ENCODE measurements around the gene CYP27A1. TPM values are rescaled to one million over a fixed set of nuclear protein-coding genes. Genes with fewer than 3 reads are reported as not detected.

Gene CYP27A1
- total and polyA plus RNA-seq, 4 donors: 112 to 354 (median 305) TPM

DNA sequence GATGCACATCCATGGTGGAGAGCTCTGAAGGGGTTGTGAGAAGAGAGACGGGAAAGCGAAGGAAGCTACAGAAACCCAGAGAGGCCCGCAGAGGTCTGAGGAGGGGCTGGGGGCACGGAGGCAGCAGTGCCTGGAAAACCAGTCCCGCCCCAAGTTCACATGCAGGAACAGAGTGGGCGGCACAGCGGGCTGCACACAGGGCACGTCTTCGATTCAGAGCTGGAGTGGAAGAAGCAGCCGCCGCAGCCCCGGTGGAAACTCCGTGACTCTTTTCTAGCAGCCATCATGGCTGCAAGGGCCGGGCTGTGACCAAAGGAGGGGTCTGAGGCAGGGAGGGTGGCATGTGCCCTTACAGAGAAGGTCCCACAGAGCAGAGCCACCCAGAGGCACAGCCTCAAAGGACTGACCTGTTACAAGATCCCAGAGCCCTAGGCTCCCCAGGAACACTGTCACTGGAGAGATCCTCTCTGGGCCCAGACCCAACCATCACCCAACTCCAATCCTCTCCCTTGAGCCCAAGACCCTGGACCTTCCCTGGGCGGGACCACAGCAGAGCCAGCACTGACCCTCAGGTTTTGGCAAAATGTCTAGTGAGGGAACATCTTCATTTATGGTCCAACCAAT lies 38.9 kb downstream of the CYP27A1 start:
- Histone ChIP-seq H3K27ac (ENCODE audit: low read depth in 1 of 2, low read length in 2 of 2) (no peak overlapping the region), H3K9me3 (ENCODE audit: control insufficient read depth in 4 of 4, low read length in 3 of 4) (no peaks in the 10 kb centered on the region), H3K9ac (ENCODE audit: low read depth in 1 of 2, low read length in 2 of 2) (no peak overlapping the region), H3K36me3 (ENCODE audit: control insufficient read depth in 4 of 4, insufficient read depth in 3 of 4, low read depth in 1 of 4, low read length in 3 of 4) (peaks cover 9 to 37% (median 26%) of the 10 kb centered on the region in 4 donors), H3K4me1 (ENCODE audit: control insufficient read depth in 4 of 4, insufficient read depth in 4 of 4, low read length in 3 of 4) (no peaks in the 10 kb centered on the region), H3K4me3 (ENCODE audit: low read depth in 1 of 3, low read length in 3 of 3) (no peak overlapping the region), H3K27me3 (ENCODE audit: control insufficient read depth in 4 of 4, insufficient read depth in 4 of 4, low read length in 3 of 4) (no peaks in the 10 kb centered on the region)
- TF ChIP-seq HNF4G (IDR thresholded peaks at IDR 0.05) (no peak), FOXA2 (IDR thresholded peaks at IDR 0.05) (no peak), SP1 (IDR thresholded peaks at IDR 0.05) (no peak), TAF1 (conservative IDR thresholded peaks at IDR 0.05) (no peak), YY1 (IDR thresholded peaks at IDR 0.05) (no peak), RAD21 (IDR thresholded peaks at IDR 0.05) (no peak), RXRA (IDR thresholded peaks at IDR 0.05) (no peak), NR2F2 (IDR thresholded peaks at IDR 0.05) (no peak), EGR1 (IDR thresholded peaks at IDR 0.05; ENCODE audit: low read depth in 2 of 2) (no peak), JUND (IDR thresholded peaks at IDR 0.05) (no peak)
- TF ChIP-seq, protein P1, sequence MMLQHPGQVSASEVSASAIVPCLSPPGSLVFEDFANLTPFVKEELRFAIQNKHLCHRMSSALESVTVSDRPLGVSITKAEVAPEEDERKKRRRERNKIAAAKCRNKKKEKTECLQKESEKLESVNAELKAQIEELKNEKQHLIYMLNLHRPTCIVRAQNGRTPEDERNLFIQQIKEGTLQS (IDR thresholded peaks at IDR 0.05): no peak
- TF ChIP-seq, protein P2, sequence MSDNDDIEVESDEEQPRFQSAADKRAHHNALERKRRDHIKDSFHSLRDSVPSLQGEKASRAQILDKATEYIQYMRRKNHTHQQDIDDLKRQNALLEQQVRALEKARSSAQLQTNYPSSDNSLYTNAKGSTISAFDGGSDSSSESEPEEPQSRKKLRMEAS (IDR thresholded peaks at IDR 0.05): no peak
- TF ChIP-seq, protein P3, sequence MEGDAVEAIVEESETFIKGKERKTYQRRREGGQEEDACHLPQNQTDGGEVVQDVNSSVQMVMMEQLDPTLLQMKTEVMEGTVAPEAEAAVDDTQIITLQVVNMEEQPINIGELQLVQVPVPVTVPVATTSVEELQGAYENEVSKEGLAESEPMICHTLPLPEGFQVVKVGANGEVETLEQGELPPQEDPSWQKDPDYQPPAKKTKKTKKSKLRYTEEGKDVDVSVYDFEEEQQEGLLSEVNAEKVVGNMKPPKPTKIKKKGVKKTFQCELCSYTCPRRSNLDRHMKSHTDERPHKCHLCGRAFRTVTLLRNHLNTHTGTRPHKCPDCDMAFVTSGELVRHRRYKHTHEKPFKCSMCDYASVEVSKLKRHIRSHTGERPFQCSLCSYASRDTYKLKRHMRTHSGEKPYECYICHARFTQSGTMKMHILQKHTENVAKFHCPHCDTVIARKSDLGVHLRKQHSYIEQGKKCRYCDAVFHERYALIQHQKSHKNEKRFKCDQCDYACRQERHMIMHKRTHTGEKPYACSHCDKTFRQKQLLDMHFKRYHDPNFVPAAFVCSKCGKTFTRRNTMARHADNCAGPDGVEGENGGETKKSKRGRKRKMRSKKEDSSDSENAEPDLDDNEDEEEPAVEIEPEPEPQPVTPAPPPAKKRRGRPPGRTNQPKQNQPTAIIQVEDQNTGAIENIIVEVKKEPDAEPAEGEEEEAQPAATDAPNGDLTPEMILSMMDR (IDR thresholded peaks at IDR 0.05; ENCODE audit: low read depth, low read length, missing input control): no peak
- TF ChIP-seq, protein P4, sequence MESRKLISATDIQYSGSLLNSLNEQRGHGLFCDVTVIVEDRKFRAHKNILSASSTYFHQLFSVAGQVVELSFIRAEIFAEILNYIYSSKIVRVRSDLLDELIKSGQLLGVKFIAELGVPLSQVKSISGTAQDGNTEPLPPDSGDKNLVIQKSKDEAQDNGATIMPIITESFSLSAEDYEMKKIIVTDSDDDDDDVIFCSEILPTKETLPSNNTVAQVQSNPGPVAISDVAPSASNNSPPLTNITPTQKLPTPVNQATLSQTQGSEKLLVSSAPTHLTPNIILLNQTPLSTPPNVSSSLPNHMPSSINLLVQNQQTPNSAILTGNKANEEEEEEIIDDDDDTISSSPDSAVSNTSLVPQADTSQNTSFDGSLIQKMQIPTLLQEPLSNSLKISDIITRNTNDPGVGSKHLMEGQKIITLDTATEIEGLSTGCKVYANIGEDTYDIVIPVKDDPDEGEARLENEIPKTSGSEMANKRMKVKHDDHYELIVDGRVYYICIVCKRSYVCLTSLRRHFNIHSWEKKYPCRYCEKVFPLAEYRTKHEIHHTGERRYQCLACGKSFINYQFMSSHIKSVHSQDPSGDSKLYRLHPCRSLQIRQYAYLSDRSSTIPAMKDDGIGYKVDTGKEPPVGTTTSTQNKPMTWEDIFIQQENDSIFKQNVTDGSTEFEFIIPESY (IDR thresholded peaks at IDR 0.05): no peak
- WGBS: 96% methylated on average over 15 of the region's 15 CpGs
- DNase-seq (ENCODE audit: low spot score): no peak

DNA sequence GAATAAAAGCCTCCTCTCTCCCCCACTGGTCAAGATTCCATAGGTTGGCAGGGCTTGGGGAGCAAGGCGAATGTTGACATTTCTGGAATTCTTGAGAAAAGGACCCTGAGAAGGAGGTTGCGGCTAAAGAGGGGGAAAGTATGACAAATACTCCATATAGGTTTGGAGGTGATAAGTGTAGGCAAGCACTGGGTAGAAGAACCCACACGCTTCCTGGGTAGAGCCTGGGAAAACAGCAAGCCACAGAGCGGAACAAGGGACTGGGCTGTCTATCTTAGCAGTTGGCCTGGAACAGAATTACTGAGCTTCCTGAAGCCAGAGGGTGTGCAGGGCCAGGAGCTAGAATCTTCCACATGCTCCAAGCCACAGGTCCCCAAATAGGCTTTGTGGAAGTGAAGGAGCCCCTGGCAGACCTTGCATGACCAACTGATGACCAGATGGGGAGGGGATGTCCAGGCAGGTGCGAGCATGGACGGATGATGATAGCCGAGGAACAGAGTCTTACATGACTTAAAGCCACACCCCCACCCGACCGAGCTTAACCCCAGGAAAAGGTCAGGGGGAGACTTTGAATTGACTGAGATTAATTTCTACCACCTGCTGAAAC lies 39.8 kb downstream of the CYP27A1 start:
- Histone ChIP-seq H3K4me3 (ENCODE audit: low read depth in 1 of 3, low read length in 3 of 3) (no peak overlapping the region), H3K27ac (ENCODE audit: low read depth in 1 of 2, low read length in 2 of 2) (no peak overlapping the region), H3K4me1 (ENCODE audit: control insufficient read depth in 4 of 4, insufficient read depth in 4 of 4, low read length in 3 of 4) (no peaks in the 10 kb centered on the region), H3K36me3 (ENCODE audit: control insufficient read depth in 4 of 4, insufficient read depth in 3 of 4, low read depth in 1 of 4, low read length in 3 of 4) (peaks cover 7 to 33% (median 20%) of the 10 kb centered on the region in 4 donors), H3K9me3 (ENCODE audit: control insufficient read depth in 4 of 4, low read length in 3 of 4) (no peaks in the 10 kb centered on the region), H3K9ac (ENCODE audit: low read depth in 1 of 2, low read length in 2 of 2) (no peak overlapping the region), H3K27me3 (ENCODE audit: control insufficient read depth in 4 of 4, insufficient read depth in 4 of 4, low read length in 3 of 4) (no peaks in the 10 kb centered on the region)
- WGBS: 85% methylated on average over 9 of the region's 9 CpGs
- TF ChIP-seq GABPA (IDR thresholded peaks at IDR 0.05 in 1 of 2, conservative IDR thresholded peaks at IDR 0.05 in 1 of 2) (no peak), FOXA1 (IDR thresholded peaks at IDR 0.05) (no peak), JUND (IDR thresholded peaks at IDR 0.05) (no peak), FOXA2 (IDR thresholded peaks at IDR 0.05) (no peak), RXRA (IDR thresholded peaks at IDR 0.05) (no peak), HNF4G (IDR thresholded peaks at IDR 0.05) (no peak), NR2F2 (IDR thresholded peaks at IDR 0.05) (no peak), YY1 (IDR thresholded peaks at IDR 0.05) (no peak)
- TF ChIP-seq, protein P5, sequence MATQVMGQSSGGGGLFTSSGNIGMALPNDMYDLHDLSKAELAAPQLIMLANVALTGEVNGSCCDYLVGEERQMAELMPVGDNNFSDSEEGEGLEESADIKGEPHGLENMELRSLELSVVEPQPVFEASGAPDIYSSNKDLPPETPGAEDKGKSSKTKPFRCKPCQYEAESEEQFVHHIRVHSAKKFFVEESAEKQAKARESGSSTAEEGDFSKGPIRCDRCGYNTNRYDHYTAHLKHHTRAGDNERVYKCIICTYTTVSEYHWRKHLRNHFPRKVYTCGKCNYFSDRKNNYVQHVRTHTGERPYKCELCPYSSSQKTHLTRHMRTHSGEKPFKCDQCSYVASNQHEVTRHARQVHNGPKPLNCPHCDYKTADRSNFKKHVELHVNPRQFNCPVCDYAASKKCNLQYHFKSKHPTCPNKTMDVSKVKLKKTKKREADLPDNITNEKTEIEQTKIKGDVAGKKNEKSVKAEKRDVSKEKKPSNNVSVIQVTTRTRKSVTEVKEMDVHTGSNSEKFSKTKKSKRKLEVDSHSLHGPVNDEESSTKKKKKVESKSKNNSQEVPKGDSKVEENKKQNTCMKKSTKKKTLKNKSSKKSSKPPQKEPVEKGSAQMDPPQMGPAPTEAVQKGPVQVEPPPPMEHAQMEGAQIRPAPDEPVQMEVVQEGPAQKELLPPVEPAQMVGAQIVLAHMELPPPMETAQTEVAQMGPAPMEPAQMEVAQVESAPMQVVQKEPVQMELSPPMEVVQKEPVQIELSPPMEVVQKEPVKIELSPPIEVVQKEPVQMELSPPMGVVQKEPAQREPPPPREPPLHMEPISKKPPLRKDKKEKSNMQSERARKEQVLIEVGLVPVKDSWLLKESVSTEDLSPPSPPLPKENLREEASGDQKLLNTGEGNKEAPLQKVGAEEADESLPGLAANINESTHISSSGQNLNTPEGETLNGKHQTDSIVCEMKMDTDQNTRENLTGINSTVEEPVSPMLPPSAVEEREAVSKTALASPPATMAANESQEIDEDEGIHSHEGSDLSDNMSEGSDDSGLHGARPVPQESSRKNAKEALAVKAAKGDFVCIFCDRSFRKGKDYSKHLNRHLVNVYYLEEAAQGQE (IDR thresholded peaks at IDR 0.05): no peak
- TF ChIP-seq, protein P1 (IDR thresholded peaks at IDR 0.05): no peak
- no peak for DNase-seq (ENCODE audit: low spot score)
